Measurements from ENCODE around the gene ZWINT. TPM values are rescaled to one million over a fixed set of nuclear protein-coding genes. Genes with fewer than 3 reads are reported as not detected.
A peak's percentile ranks its signal among the peaks of the same experiment; 100 is the strongest.

ZWINT gene
- total RNA-seq (2022) (16.0 and 30.4 TPM in 2 replicates), Bru-seq, nascent RNA (percentile 63 among the genes with signal in this experiment), BruChase-seq, experiment 1, labeled RNA remaining after a 6-hour chase (percentile 85 among the genes with signal in this experiment), BruChase-seq, experiment 2, labeled RNA remaining after a 2-hour chase (percentile 74 among the genes with signal in this experiment)
- long read RNA-seq, transcript ZWINT-202 (9 exons, 807 nt): minor isoform, 15 of 126 reads
- long read RNA-seq, transcript ZWINT-203 (9 exons, 1,872 nt): major isoform, 57 of 126 reads
- long read RNA-seq, transcript ZWINT-209 (7 exons, 1,961 nt): minor isoform, 8 of 126 reads
- long read RNA-seq, partial matches to known transcripts: 27 of 126 reads
- long read RNA-seq, other reads (novel, unspliced or antisense): 16 of 126 reads

GRCh38 chr10:56360967-56361612 lies at the start of gene ZWINT:
Gene ZWINT, minus strand, starts transcription at chr10:56361259. Its CDS starts 23 bp downstream, at chr10:56361236.
- peaks cover 5% of the 10 kb centered on the region for H3K36me3 Mint-ChIP-seq (ENCODE audit: insufficient read depth, unreplicated experiment)
- H3K4me1 Mint-ChIP-seq (ENCODE audit: insufficient read depth, unreplicated experiment): peaks cover 19% of the 10 kb centered on the region
- H3K27ac Mint-ChIP-seq (ENCODE audit: low read depth, unreplicated experiment): peak within 1 kb of the TSS; percentile 87
- H3K9me3 Mint-ChIP-seq (ENCODE audit: unreplicated experiment): no peaks in the 10 kb centered on the region
- no TSS peak for BruUV-seq (replicated peaks)
- no peaks in the 10 kb centered on the region for H3K27me3 Mint-ChIP-seq (ENCODE audit: insufficient read depth, unreplicated experiment)
- ChIA-PET CTCF (interaction anchor here (0.7 to 2.5 kb wide), 3 partner anchors 10 to 807 kb away, joined by 3 to 9 read pairs (median 4); no protein-coding TSS in a partner anchor), POLR2A (interaction anchor here (0.7 to 0.9 kb wide), 3 partner anchors 10 to 721 kb away, joined by 3 to 4 read pairs (median 3); no protein-coding TSS in a partner anchor)
- TF ChIP-seq CTCF (IDR thresholded peaks at IDR 0.05; ENCODE audit: unreplicated experiment): no peak
- intact Hi-C loops (cut with micrococcal nuclease): no loop called here
- H3K4me3 Mint-ChIP-seq (ENCODE audit: unreplicated experiment): peak within 1 kb of the TSS; percentile 95
- peak; percentile 96 for DNase-seq (ENCODE audit: unreplicated experiment)

GRCh38 chr10:56383806-56384205 lies 22.7 kb upstream of the ZWINT start:
- no peak for TF ChIP-seq CTCF (IDR thresholded peaks at IDR 0.05; ENCODE audit: unreplicated experiment)
- Mint-ChIP-seq H3K4me1 (ENCODE audit: insufficient read depth, unreplicated experiment) (peaks cover 52% of the 10 kb centered on the region), H3K4me3 (ENCODE audit: unreplicated experiment) (peak overlapping the region; percentile 36), H3K27ac (ENCODE audit: low read depth, unreplicated experiment) (peak overlapping the region; percentile 81), H3K9me3 (ENCODE audit: unreplicated experiment) (no peaks in the 10 kb centered on the region), H3K36me3 (ENCODE audit: insufficient read depth, unreplicated experiment) (no peaks in the 10 kb centered on the region), H3K27me3 (ENCODE audit: insufficient read depth, unreplicated experiment) (no peaks in the 10 kb centered on the region)
- no TSS peak for BruUV-seq (replicated peaks)
- ChIA-PET POLR2A (interaction anchor here (0.6 kb wide), 1 partner anchor 20 kb away, joined by 3 read pairs; no protein-coding TSS in a partner anchor), CTCF (no interaction called here)
- DNase-seq (ENCODE audit: unreplicated experiment): no peak
- intact Hi-C loops (cut with micrococcal nuclease): no loop called here

- DNase-seq (ENCODE audit: unreplicated experiment): peak; percentile 20
- intact Hi-C loops (cut with micrococcal nuclease): no loop called here
- Mint-ChIP-seq H3K36me3 (ENCODE audit: insufficient read depth, unreplicated experiment) (no peaks in the 10 kb centered on the region), H3K4me1 (ENCODE audit: insufficient read depth, unreplicated experiment) (no peaks in the 10 kb centered on the region), H3K9me3 (ENCODE audit: unreplicated experiment) (peaks cover 14% of the 10 kb centered on the region), H3K27me3 (ENCODE audit: insufficient read depth, unreplicated experiment) (no peaks in the 10 kb centered on the region), H3K27ac (ENCODE audit: low read depth, unreplicated experiment) (no peak overlapping the region), H3K4me3 (ENCODE audit: unreplicated experiment) (no peak overlapping the region)
- TF ChIP-seq CTCF (IDR thresholded peaks at IDR 0.05; ENCODE audit: unreplicated experiment): no peak
- CTCF ChIA-PET: interaction anchor here (0.6 kb wide), 3 partner anchors 25 to 1007 kb away, joined by 3 read pairs; no protein-coding TSS in a partner anchor
- BruUV-seq (replicated peaks): no TSS peak
- POLR2A ChIA-PET: no interaction called here
Observed at GRCh38 chr10:56370217-56371113, 9.4 kb upstream of the ZWINT start.

All from MCF 10A (cell line).